Measurements from ENCODE around the gene PRDM16. TPM values are rescaled to one million over a fixed set of nuclear protein-coding genes. Genes with fewer than 3 reads are reported as not detected.

Gene PRDM16
- total and polyA plus RNA-seq, 2 of the 8 experiments (the other 6 are each of a cell fraction or from before 2014, with no cell fraction given), result 0.39 to 0.43 TPM

GRCh38 chr1:3022511-3022973 lies 46.5 kb upstream of the PRDM16 start (continued):
- TF ChIP-seq, protein P1, sequence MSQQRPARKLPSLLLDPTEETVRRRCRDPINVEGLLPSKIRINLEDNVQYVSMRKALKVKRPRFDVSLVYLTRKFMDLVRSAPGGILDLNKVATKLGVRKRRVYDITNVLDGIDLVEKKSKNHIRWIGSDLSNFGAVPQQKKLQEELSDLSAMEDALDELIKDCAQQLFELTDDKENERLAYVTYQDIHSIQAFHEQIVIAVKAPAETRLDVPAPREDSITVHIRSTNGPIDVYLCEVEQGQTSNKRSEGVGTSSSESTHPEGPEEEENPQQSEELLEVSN (IDR thresholded peaks at IDR 0.05), result no peak
- TF ChIP-seq MAX (IDR thresholded peaks at IDR 0.05) (no peak), NRF1 (IDR thresholded peaks at IDR 0.05; ENCODE audit: low read depth, low read length) (no peak), CTBP2 (IDR thresholded peaks at IDR 0.05; ENCODE audit: borderline replicate concordance, insufficient read depth, insufficient read length, low read length) (no peak), RBBP5 (IDR thresholded peaks at IDR 0.05; ENCODE audit: borderline replicate concordance, low read depth, low read length) (no peak)

Data from H1 (cell line).